Ascending aorta (tissue), 2 donors: Measurements from ENCODE around the gene ARHGAP26. TPM values are rescaled to one million over a fixed set of nuclear protein-coding genes. Genes with fewer than 3 reads are reported as not detected.
A peak's percentile ranks its signal among the peaks of the same experiment; 100 is the strongest.

Experiments
- DNase-seq, 2 donors: peaks; one replicate each; pipeline ENCODE4 v3.0.0-alpha.2; 2019; ENCODE audit warnings: low spot score in 2 of 2
- H3K27ac ChIP-seq, 2 donors: fragments of 200-600 bp; sonication (generic); one replicate each; pipeline ENCODE4 v1.5.1; 2016 to 2017; ENCODE audit warnings: mild to moderate bottlenecking in 1 of 2
- H3K27me3 ChIP-seq: fragments of 200-600 bp; sonication (generic); one replicate; pipeline ENCODE4 v1.5.1; 2017
- H3K36me3 ChIP-seq, 2 donors: fragments of 200-600 bp; sonication (generic); one replicate each; pipeline ENCODE4 v1.5.1; 2016
- H3K4me1 ChIP-seq, 2 donors: fragments of 200-600 bp; sonication (generic); one replicate each; pipeline ENCODE4 v1.5.1; 2016 to 2017; ENCODE audit warnings: mild to moderate bottlenecking in 1 of 2
- H3K4me3 ChIP-seq, 2 donors: fragments of 200-600 bp; sonication (generic); one replicate each; pipeline ENCODE4 v1.5.1; 2016 to 2017; ENCODE audit warnings: mild to moderate bottlenecking in 1 of 2
- H3K9me3 ChIP-seq, 2 donors: fragments of 200-600 bp; sonication (generic); one replicate each; pipeline ENCODE4 v1.5.1; 2016
- intact Hi-C: fragments of 100-400 bp; cut with DNase I; formaldehyde crosslinking; loops from one replicate; pipeline ENCODE4 v1.15.1; 2023
- total RNA-seq: library from RNA; depleted of rRNA; stranded (reverse); fragments of >200 nt; gene quantifications from one replicate; pipeline ENCODE4 v1.1.0, GENCODE V29; 2016
- TF ChIP-seq, protein P1 (sequence below), 3 experiments: fragments of 200-600 bp in 2 of 3; fragments of 450-650 bp in 1 of 3; sonication (generic) in 2 of 3; IDR thresholded peaks; one replicate each; pipeline ENCODE4 v1.5.1; 2016 to 2019; ENCODE audit warnings: antibody characterized with exemption in 3 of 3, mild to moderate bottlenecking in 1 of 3, moderate library complexity in 1 of 3

The ARHGAP26 gene
- total RNA-seq, 1 donor from 2014 or later = 34.9 TPM

DNA sequence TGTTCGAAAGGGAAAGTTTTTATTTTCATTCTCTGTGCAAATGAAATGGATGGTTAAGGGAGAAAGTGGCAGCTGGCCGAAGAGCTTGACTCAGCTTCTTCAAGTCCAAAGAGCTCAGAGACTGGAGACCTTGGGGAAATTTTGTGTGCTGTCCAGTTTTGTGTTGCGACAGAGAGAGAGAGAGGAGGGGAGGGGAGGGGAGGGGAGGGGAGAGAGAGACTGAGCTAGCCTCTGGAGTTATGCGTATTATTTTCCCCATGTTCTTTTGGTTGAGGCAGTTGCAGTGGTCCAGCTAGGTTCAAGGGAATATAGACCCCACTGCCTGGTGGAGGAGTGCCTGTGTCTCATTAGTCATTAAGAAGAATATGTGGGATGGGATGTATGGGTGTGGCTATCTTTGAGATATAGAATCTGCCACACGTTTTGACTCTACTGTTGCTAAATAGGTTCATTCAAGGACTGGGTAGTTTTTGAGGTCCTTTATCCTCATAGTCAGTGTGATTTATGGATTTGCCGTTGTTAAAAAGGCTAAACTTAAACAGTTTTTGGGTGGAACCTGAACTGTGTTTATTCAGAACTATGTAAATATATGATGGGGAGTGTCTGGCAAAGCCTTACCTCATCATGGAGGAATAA lies 69.7 kb downstream of the ARHGAP26 start:
- intact Hi-C loops = loop anchor here (1.0 kb wide), 1 partner anchor 14 kb away; no protein-coding TSS in a partner anchor
- Histone ChIP-seq H3K4me1 (peaks cover 28 to 49% of the 10 kb centered on the region in 2 donors), H3K27ac (peak overlapping the region; percentile 69 to 81), H3K36me3 (no peaks in the 10 kb centered on the region), H3K27me3 (no peaks in the 10 kb centered on the region), H3K9me3 (no peaks in the 10 kb centered on the region), H3K4me3 (peak overlapping the region in 1 of 2 donors; percentile 47)
- DNase-seq = peak in 1 of 2 donors; percentile 91
- TF ChIP-seq, protein P1, sequence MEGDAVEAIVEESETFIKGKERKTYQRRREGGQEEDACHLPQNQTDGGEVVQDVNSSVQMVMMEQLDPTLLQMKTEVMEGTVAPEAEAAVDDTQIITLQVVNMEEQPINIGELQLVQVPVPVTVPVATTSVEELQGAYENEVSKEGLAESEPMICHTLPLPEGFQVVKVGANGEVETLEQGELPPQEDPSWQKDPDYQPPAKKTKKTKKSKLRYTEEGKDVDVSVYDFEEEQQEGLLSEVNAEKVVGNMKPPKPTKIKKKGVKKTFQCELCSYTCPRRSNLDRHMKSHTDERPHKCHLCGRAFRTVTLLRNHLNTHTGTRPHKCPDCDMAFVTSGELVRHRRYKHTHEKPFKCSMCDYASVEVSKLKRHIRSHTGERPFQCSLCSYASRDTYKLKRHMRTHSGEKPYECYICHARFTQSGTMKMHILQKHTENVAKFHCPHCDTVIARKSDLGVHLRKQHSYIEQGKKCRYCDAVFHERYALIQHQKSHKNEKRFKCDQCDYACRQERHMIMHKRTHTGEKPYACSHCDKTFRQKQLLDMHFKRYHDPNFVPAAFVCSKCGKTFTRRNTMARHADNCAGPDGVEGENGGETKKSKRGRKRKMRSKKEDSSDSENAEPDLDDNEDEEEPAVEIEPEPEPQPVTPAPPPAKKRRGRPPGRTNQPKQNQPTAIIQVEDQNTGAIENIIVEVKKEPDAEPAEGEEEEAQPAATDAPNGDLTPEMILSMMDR (IDR thresholded peaks at IDR 0.05) = no peak

GRCh38 chr5:142840575-142840974 lies 70.4 kb downstream of the ARHGAP26 start:
- peak overlapping the region; percentile 69 to 81 for H3K27ac ChIP-seq
- TF ChIP-seq, protein P1 (IDR thresholded peaks at IDR 0.05) = no peak
- H3K9me3 ChIP-seq = no peaks in the 10 kb centered on the region
- intact Hi-C loops = no loop called here
- no peak for DNase-seq
- H3K27me3 ChIP-seq = no peaks in the 10 kb centered on the region
- peaks cover 36 to 57% of the 10 kb centered on the region in 2 donors for H3K4me1 ChIP-seq
- H3K4me3 ChIP-seq = no peak overlapping the region
- no peaks in the 10 kb centered on the region for H3K36me3 ChIP-seq

DNA sequence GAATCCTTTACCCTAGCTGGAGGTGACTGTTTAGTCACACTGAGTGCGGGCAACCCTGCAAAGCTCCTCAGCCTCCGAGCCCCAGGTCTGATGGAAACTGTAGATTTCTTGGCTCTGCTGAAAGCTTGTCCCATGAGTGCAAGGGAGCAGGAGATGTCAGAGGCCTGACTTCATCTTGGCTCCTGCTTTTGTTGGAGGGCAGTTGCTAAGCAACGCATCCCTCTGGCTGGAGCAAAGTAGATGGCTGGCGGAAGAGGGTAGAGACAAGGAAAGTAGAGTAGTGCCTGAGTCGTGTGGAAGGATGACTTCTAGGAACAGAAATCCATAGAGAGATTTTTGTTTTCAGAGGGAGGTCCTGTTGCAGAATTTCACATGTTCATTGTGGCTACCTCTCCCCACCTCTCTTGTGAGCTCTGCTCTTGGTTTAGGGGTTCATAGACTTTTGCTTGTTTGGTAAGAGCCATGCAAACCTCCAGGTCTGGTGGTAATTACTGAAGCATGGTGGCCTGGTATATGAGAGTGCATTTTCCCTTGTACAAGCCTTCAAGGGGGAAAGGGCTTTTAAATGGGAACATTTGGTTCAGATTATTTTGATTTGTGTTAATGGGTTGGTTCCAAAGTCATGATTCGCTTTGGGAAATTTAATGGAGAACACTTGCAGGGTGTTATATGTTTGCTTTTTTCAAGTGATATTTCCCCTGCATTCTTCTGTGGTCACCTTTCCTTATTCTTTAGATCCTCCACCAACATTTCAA lies 71.5 kb downstream of the ARHGAP26 start:
- no peaks in the 10 kb centered on the region for H3K27me3 ChIP-seq
- peak overlapping the region; percentile 69 to 81 for H3K27ac ChIP-seq
- peak; percentile 70 to 94 for DNase-seq
- H3K4me3 ChIP-seq = no peak overlapping the region
- peaks cover 39 to 66% of the 10 kb centered on the region in 2 donors for H3K4me1 ChIP-seq
- TF ChIP-seq, protein P1 (IDR thresholded peaks at IDR 0.05) = no peak
- intact Hi-C loops = loop anchor here (1.0 to 2.0 kb wide), 2 partner anchors 21 to 71 kb away; partner anchors contain the start of gene ARHGAP26
- H3K9me3 ChIP-seq = no peaks in the 10 kb centered on the region
- no peaks in the 10 kb centered on the region for H3K36me3 ChIP-seq

DNA sequence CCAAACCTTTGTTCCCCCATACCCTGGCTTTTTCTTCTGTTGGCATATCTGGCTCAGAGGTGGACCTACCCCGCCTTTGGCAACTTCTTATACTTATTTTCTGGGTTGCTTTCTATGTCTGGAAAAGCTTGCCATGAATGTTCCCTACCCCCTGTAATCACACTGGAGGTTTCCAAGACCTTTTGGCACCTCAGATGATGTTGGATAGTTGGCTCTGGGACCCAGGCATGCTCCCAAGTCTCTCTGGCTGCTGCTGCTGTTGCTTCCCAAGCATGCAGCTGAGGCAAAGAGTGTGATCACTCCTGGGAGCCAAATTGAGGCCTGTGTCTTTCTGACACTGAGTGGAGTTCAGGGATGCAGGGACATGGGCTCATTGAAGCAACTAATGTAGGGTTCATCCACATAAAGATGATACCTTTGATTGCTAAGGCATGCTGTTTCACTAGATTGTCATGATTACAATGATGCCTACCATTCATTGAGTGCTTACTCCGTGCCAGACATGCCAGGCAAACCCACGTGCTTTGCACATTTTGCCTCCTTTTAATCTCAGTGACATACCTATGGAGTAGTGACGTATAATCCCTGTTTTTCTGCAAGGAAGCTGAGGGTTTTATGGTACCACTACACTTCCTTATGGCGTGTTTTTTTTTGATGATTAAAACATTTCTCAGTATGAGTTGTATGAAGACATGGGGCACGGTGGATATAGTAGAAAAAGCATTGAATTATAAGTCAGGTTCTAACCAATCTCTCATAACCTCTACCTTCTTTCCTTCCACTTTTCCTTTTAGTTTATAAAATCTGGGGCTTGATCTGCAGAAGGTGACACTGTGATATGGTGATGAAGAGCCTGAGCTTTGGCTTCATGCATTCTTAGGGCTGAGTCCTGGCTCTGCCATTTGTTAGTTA lies 73.1 kb downstream of the ARHGAP26 start:
- no peaks in the 10 kb centered on the region for H3K9me3 ChIP-seq
- H3K27ac ChIP-seq = peak overlapping the region; percentile 14 to 81
- H3K36me3 ChIP-seq = no peaks in the 10 kb centered on the region
- DNase-seq = peak in 1 of 2 donors; percentile 75
- no peaks in the 10 kb centered on the region for H3K27me3 ChIP-seq
- TF ChIP-seq, protein P1 (IDR thresholded peaks at IDR 0.05) = no peak
- intact Hi-C loops = loop anchor here (2.0 kb wide), 1 partner anchor 20 kb away; no protein-coding TSS in a partner anchor
- H3K4me3 ChIP-seq = no peak overlapping the region
- peaks cover 39 to 72% of the 10 kb centered on the region in 2 donors for H3K4me1 ChIP-seq

DNA sequence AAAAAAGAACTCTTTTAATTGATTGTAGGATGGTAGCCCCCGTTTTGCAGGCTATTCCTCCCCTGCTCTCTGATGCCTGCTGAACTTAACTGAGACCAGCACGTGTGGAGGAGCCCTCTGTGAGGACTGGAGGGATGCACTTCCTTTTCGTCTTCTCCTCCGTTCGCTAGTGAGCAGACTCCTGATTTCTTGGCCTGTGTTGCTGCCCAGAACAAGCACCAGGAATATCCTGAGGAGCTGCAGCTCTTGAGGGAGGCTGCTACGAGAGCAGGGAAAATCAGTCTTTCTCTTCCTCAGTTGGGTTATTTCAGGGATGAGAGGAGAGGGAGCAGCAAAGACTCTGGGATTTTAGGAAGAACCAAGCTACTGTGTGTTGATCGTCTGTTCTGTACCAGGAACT lies 74.7 kb downstream of the ARHGAP26 start:
- no peaks in the 10 kb centered on the region for H3K27me3 ChIP-seq
- H3K36me3 ChIP-seq = no peaks in the 10 kb centered on the region
- DNase-seq = no peak
- H3K4me3 ChIP-seq = no peak overlapping the region
- intact Hi-C loops = no loop called here
- no peaks in the 10 kb centered on the region for H3K9me3 ChIP-seq
- TF ChIP-seq, protein P1 (IDR thresholded peaks at IDR 0.05) = no peak
- peak overlapping the region in 1 of 2 donors; percentile 9 for H3K27ac ChIP-seq
- peaks cover 29 to 60% of the 10 kb centered on the region in 2 donors for H3K4me1 ChIP-seq
